Right cardiac atrium (tissue), 5 donors: ENCODE results near the gene C2orf49. TPM values are rescaled to one million over a fixed set of nuclear protein-coding genes. Genes with fewer than 3 reads are reported as not detected.

Source experiments
- ATAC-seq, 2 donors: fragments of 200-7000 bp; cut with Tn5 transposase; one replicate each; pipeline versions ENCODE4 v1.8.0 to v1.9.1; 2020; ENCODE audit warnings: moderate library complexity in 2 of 2, mild to moderate bottlenecking in 1 of 2
- DNase-seq, 3 donors: peaks; one replicate each; pipeline ENCODE4 v3.0.0-alpha.2; 2020
- H3K27ac ChIP-seq: one replicate; pipeline ENCODE4 v1.5.1; 2013; ENCODE audit warnings: mild to moderate bottlenecking, low read length, control low read depth, moderate library complexity
- H3K27me3 ChIP-seq: one replicate; pipeline ENCODE4 v1.6.1; 2013; ENCODE audit not compliant: control insufficient read depth, insufficient read depth
- H3K4me1 ChIP-seq: one replicate; pipeline ENCODE4 v1.6.1; 2013; ENCODE audit warnings: low read length; ENCODE audit not compliant: control insufficient read depth, insufficient read depth
- H3K4me3 ChIP-seq: one replicate; pipeline ENCODE4 v1.5.1; 2013; ENCODE audit warnings: low read length, control low read depth
- H3K9me3 ChIP-seq: one replicate; pipeline ENCODE4 v1.6.1; 2013; ENCODE audit warnings: low read length; ENCODE audit not compliant: control insufficient read depth
- WGBS: extraction: QIAGEN DNeasy Blood & Tissue Kit; methylation state at CpG from one replicate; pipeline ENCODE4 v1.1.7; 2013; 5-methylcytosine and 5-hydroxymethylcytosine counted together
- intact Hi-C, 4 donors: fragments of 100-400 bp; cut with DNase I; formaldehyde crosslinking; loops; one replicate each; pipeline versions ENCODE4 v1.11.0 to v1.14.0; 2022 to 2023
- polyA plus RNA-seq: library from polyadenylated mRNA; stranded (reverse); fragments of 200-250 nt; gene quantifications from one replicate; pipeline ENCODE4 v1.2.3, GENCODE V29; 2013
- total RNA-seq, 4 donors: library from RNA; stranded (reverse); fragmentation: NEBNext Ultra II Directional; extraction: Animal tissue kit (Norgen Biotek cat#: 25700); gene quantifications; one replicate each; pipeline ENCODE4 v1.2.1, GENCODE V29; 2021
- donor health status: healthy with polysubstance abuse.
- donor health status: DM: no; HTN: yes; CAD: no.
- donor health status: DM: no; HTN: no; CAD: no.
- donor health status: DM: no; HTN: yes; CAD: no; lungs with severe emphysema.
- donor health status: DM: yes; HTN: yes; CAD: no.

The C2orf49 gene
- total and polyA plus RNA-seq, 5 donors = 13.2 to 20.3 (median 15.8) TPM

DNA sequence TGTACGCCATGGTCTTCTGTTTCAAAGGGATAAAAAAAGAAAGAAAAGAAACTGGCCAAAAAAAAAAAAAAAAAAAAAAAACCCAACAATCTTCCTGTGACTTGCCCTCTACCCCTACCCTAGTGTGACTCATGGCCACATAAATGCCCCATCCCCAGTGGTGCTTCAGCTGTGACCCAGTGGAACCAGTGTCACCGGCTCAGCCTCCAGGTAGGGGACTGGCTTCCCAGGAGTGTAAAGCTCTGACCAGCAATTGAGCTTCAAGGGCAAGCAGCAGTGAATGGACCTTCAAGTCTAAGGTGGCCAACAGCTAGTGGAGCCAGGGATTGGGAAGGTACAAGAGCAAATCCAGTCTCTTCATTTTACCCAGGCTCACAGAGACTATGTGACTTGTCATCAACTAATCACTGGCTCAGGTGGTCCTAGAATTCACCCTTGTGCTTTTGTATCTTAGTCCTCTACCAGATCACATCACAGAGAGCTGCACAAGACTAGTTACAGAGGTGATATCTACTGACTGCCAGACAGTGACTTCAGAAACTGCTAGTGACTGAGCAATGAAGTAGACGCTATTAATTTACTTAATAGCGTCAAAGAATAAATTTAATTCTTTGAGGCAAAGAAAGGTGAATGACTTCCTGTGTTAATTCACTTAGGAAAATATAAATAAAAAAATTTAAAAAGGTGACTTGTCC, 6.5 kb upstream of the C2orf49 start:
- ATAC-seq (no peak), DNase-seq (peak in 1 of 3 donors; percentile 25)
- intact Hi-C loops = no loop called here
- Histone ChIP-seq H3K27ac (no peak overlapping the region), H3K4me3 (no peak overlapping the region), H3K9me3 (no peaks in the 10 kb centered on the region), H3K4me1 (no peaks in the 10 kb centered on the region), H3K27me3 (no peaks in the 10 kb centered on the region)
- 96% methylated on average over 4 of the region's 4 CpGs for WGBS

DNA sequence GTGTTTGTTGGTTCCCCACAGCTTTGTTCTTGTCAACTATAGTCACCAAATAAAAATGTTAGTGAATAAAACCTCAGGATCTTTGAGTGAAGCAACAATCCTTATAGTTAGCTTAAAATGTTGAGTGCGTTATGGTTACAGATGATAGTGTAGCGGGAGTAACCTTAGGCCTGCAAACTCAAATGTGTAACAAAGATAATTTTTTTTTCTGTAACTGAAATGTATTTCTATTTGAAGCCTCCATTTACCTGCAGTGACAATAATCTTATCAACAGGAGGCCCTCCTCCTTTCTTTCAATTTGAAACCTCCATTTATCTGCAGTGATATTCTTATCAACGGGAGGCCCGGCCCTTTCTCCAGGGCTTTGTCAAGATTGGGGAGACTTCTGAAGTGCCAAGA, 3.1 kb upstream of the C2orf49 start:
- WGBS = 79% methylated on average over 4 of the region's 4 CpGs
- DNase-seq (no peak), ATAC-seq (no peak)
- Histone ChIP-seq H3K4me3 (no peak overlapping the region), H3K4me1 (peaks cover 2% of the 10 kb centered on the region), H3K27me3 (no peaks in the 10 kb centered on the region), H3K27ac (no peak overlapping the region), H3K9me3 (no peaks in the 10 kb centered on the region)
- intact Hi-C loops = no loop called here

DNA sequence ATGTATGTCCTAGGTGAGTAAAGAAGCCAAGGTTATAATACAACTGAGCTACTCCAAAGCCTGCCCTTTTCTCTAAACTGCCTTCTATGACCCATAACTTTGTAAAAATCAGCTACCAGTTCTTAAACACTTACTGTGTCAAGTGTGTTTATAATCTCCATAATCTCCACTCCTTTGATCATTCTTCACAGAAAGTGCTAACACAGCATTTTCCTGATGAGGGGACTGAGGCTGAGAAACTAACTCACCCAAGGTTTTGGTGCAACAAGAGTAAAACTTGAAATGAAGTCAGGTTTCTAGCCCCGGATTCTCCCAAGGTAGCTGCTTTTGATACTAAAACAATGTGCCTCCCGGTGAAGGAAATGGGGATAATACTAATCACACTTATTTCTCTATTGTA, 1.9 kb upstream of the C2orf49 start:
- WGBS = 88% methylated on average over 2 of the region's 2 CpGs
- no peak overlapping the region for H3K27ac ChIP-seq
- intact Hi-C loops = no loop called here
- H3K27me3 ChIP-seq = no peaks in the 10 kb centered on the region
- no peaks in the 10 kb centered on the region for H3K9me3 ChIP-seq
- no peak overlapping the region for H3K4me3 ChIP-seq
- DNase-seq = no peak
- ATAC-seq = no peak
- H3K4me1 ChIP-seq = peaks cover 2% of the 10 kb centered on the region

DNA sequence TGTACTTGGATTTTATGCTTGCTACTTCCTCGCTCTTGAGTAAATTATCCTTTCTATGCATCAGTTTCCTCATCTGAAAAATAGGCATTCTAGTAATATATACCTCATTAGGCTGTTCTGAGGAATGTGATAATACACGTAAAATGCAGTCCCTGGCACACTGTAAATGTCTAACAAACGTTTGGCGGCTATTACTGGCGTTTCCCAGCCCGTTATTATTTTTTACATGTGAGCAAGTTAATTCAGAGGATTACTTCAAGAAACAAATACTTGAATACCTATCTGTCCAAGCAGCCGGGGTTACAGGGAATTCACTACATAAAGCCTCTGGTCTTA, 586 bp upstream of the C2orf49 start:
- no peak for ATAC-seq
- Histone ChIP-seq H3K27ac (peak overlapping the region; percentile 66), H3K4me3 (peak overlapping the region; percentile 96), H3K9me3 (no peaks in the 10 kb centered on the region), H3K27me3 (no peaks in the 10 kb centered on the region), H3K4me1 (peaks cover 2% of the 10 kb centered on the region)
- intact Hi-C loops = no loop called here
- 3% methylated on average over 7 of the region's 7 CpGs for WGBS
- DNase-seq = no peak

DNA sequence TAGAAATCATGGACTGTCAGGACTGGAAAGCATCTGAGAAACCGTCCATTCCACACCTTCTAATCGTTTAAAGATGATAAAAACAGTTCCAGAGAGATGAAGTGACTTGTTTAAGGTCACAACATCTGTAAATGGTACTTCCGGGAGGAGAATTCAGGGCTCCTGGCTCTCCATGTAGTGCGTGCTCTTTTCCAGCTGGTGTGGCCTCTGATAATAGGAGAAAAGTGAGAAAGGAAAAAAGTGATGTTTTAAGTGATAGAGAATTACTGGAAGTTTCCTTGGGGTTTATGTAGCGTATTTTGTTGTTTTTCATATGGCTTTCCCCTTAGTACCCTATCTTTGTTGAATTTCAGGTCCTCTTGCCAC, 663 bp downstream of the C2orf49 start:
- H3K9me3 ChIP-seq = no peaks in the 10 kb centered on the region
- intact Hi-C loops = no loop called here
- DNase-seq = no peak
- peak overlapping the region; percentile 94 for H3K27ac ChIP-seq
- no peaks in the 10 kb centered on the region for H3K27me3 ChIP-seq
- peak overlapping the region; percentile 96 for H3K4me3 ChIP-seq
- H3K4me1 ChIP-seq = peaks cover 2% of the 10 kb centered on the region
- WGBS = 9% methylated on average over 5 of the region's 5 CpGs
- peak in 1 of 2 donors; percentile 8 for ATAC-seq

DNA sequence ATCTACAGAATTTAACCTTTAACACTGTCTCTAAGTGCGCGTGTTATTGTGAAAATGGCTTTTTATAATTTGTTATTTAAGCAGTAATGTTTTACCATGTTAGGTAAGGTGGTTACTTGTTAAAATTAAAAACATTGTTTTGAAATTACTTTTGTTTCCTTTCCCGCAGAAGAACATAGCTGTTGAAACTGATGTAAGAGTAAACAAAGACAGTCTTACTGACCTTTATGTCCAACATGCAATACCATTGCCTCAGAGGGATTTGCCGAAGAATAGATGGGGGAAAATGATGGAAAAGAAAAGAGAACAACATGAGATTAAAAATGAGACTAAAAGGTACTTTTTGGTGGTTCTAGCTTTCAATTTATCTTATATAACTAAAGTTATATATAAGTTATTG, 2.1 kb downstream of the C2orf49 start:
- no peaks in the 10 kb centered on the region for H3K27me3 ChIP-seq
- no peak overlapping the region for H3K4me3 ChIP-seq
- intact Hi-C loops = no loop called here
- H3K4me1 ChIP-seq = peaks cover 2% of the 10 kb centered on the region
- H3K9me3 ChIP-seq = no peaks in the 10 kb centered on the region
- no peak for ATAC-seq
- DNase-seq = no peak
- WGBS = 83% methylated on average over 4 of the region's 4 CpGs
- H3K27ac ChIP-seq = no peak overlapping the region

DNA sequence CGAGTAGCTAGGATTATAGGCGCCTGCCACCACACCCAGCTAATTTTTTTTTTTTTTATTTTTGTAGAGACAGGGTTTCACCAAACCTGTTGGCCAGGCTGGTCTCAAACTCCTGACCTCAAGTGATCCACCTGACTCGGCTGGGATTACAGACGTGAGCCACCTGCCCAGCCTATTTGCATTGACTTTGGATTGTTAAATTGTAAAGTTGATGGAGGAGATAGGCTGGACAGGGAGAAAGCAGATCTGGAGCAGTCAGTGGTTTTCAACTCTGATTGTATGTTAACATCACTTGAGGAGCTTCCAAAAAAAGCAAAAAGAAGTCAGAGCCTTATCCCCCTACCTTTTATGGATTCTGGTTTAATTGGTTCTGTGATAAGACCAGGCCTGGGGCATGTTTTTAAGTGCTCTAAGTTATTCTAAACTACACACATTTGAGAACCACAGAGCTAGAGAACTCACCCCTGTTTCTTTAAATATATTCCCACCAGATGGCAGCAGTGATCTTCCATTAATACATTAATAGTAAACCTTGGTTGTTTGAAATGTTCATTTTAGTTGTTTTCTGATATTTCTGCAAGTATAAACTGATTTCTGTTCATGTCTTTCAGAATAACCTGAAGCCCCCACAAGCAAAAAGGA, 7.5 kb downstream of the C2orf49 start:
- no peaks in the 10 kb centered on the region for H3K27me3 ChIP-seq
- H3K4me3 ChIP-seq = no peak overlapping the region
- WGBS = 71% methylated on average over 4 of the region's 4 CpGs
- DNase-seq = no peak
- no peak overlapping the region for H3K27ac ChIP-seq
- no peaks in the 10 kb centered on the region for H3K4me1 ChIP-seq
- ATAC-seq = peak in 1 of 2 donors; percentile 45
- intact Hi-C loops = no loop called here
- H3K9me3 ChIP-seq = no peaks in the 10 kb centered on the region

DNA sequence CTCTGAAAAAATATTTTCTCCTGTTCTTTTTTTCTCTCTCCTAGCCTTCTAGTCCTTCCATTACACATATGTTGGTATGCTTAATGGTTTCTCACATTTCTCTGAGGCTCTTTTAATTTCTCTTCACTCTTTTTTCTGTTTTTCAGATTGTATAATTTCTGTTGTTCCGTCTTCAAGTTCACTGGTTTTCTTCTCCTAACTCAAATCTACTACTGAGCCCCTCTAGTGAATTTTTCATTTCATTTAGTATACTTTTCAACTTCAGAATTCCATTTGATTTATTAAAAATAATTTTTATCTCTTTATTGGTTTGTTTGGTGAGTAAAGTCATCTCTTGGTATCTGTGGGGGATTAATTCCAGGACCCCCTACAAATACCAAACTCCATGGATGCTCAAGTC, 19.8 kb downstream of the C2orf49 start:
- Histone ChIP-seq H3K27me3 (no peaks in the 10 kb centered on the region), H3K4me3 (no peak overlapping the region), H3K9me3 (no peaks in the 10 kb centered on the region), H3K27ac (no peak overlapping the region), H3K4me1 (no peaks in the 10 kb centered on the region)
- intact Hi-C loops = no loop called here
- 100% methylated on average over 1 of the region's 1 CpG for WGBS
- DNase-seq (no peak), ATAC-seq (no peak)

DNA sequence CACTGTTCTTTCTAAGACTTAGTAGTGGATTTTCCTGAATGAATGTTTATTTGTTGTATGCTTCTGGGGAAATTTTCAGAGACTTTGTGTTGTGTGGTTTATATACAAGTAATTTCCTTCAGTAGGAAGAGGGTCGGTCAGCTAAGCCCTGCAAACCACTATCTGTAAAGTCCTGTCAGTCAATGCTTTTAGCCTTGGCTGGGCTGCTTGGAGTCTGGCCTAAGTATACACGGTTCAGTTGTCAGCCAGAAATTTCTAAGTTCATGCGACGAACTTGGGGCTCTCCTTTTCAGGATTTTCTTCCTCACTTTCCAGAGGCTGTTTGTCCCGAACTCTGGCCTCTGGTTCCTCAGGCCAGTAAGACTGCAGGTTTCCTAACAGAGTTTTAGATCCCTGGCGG, 21.3 kb downstream of the C2orf49 start:
- peak; percentile 37 to 52 for ATAC-seq

DNA sequence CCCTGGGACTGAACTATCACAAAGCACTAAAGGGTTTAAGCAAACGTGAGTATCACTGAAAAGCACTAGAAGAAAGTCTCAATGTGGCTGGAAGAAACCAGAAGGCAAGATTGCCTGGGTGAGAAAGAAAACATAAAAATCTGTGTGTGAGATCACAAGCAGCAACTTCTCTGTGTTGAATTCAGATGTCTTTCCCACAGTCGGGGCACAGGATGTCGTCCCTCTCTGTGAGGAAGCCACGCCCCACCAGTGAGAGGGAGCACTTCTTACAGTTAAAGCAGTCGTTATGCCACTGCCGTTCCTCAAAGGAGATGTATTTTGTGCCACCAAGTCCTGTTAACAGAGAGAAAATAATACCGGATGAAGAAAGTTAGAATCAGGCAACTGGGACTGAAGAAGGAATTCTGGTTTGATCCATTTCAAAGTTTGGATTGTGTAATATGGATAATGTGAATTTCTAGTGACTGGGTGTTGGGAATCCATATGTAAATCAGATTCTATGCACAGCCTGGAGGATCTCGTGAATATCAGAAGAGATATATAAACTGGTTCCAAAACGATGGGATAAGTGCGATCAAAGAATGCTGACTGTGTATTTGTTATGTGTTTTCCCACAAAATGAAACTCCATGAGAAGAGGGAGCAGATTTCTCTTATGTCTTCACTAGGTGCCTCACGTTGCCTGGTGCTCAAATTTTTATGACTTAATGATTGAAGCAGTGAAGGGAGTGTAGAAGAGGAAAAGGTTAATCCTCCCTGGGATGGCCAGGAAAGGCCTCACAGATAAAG, 24.0 kb downstream of the C2orf49 start:
- H3K27me3 ChIP-seq = no peaks in the 10 kb centered on the region
- intact Hi-C loops = no loop called here
- no peaks in the 10 kb centered on the region for H3K9me3 ChIP-seq
- ATAC-seq = no peak
- no peak overlapping the region for H3K27ac ChIP-seq
- H3K4me3 ChIP-seq = no peak overlapping the region
- WGBS = 60% methylated on average over 11 of the region's 11 CpGs
- no peak for DNase-seq
- H3K4me1 ChIP-seq = no peaks in the 10 kb centered on the region

More for the DNA sequence above, 21.3 kb downstream of the C2orf49 start:
- H3K4me1 ChIP-seq = no peaks in the 10 kb centered on the region
- H3K9me3 ChIP-seq = no peaks in the 10 kb centered on the region
- intact Hi-C loops = no loop called here
- WGBS = 54% methylated on average over 6 of the region's 6 CpGs
- H3K4me3 ChIP-seq = no peak overlapping the region
- no peak overlapping the region for H3K27ac ChIP-seq
- no peaks in the 10 kb centered on the region for H3K27me3 ChIP-seq
- DNase-seq = no peak

DNA sequence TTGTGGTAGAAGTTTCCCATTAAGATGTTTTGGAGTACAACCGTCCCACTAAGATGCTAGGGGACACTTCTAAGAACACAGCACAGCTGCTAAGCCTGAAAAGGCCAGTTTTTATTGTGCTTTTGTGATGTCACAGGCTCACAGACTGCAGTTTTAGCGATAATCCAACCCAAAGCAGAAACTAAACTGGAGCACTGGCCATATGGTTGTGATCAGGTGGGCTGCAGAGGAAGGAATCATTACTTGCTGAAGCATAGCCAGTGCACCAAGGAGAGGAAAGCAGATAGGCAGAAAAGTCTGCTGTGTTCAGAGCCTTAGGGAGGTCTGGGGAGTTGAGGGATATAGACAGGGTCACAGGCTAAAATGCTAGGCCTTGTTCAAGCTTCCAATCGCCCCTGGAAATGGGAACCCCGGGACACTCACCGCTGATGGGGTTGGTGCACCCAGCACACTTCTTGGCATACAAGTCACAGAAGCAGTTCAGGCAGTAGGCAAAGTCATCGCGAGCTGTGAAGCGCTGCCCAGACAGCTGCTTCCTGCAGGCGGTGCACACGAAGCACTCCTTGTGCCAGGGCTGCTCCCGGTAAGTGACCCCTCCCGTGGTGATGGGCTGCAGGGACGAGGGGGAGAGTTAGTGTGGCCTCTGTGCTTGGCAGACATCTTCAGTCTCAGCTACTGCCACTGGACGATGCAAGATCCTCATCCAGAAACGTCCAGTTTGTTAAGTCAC, 25.7 kb downstream of the C2orf49 start:
- Histone ChIP-seq H3K9me3 (no peaks in the 10 kb centered on the region), H3K4me1 (no peaks in the 10 kb centered on the region), H3K27me3 (no peaks in the 10 kb centered on the region), H3K27ac (peak overlapping the region; percentile 36), H3K4me3 (no peak overlapping the region)
- DNase-seq (no peak), ATAC-seq (no peak)
- WGBS = 53% methylated on average over 15 of the region's 15 CpGs
- intact Hi-C loops = no loop called here
